Ovary (tissue), 9 donors: ENCODE results near the gene FBN1. TPM values are rescaled to one million over a fixed set of nuclear protein-coding genes. Genes with fewer than 3 reads are reported as not detected.

Experiments used
- DNase-seq, 5 donors: peaks; one replicate each; pipeline ENCODE4 v3.0.0-alpha.2; 2019 to 2020
- H3K27ac ChIP-seq, 2 donors: fragments of 200-600 bp; one replicate each; pipeline versions ENCODE4 v1.5.1 to v1.8.0; 2019 to 2022
- H3K27me3 ChIP-seq: fragments of 200-600 bp; one replicate; pipeline ENCODE4 v1.8.0; 2022
- H3K36me3 ChIP-seq: fragments of 200-600 bp; sonication (generic); one replicate; pipeline ENCODE4 v1.5.1; 2019
- H3K4me1 ChIP-seq: one replicate; pipeline ENCODE4 v1.8.1; 2013; ENCODE audit warnings: mild to moderate bottlenecking, moderate library complexity; ENCODE audit not compliant: insufficient read depth
- H3K4me3 ChIP-seq: fragments of 200-600 bp; sonication (generic); one replicate; pipeline ENCODE4 v1.5.1; 2017
- H3K9me3 ChIP-seq, 2 donors: fragments of 200-600 bp in 1 of 2; sonication (generic) in 1 of 2; one replicate each; pipeline versions ENCODE4 v1.5.1 to v1.8.1; 2013 to 2019; ENCODE audit warnings: mild to moderate bottlenecking in 1 of 2, moderate library complexity in 1 of 2
- CTCF ChIP-seq, 3 donors: fragments of 450-650 bp in 2 of 3; fragments of 200-600 bp in 1 of 3; IDR thresholded peaks; one replicate each; pipeline versions ENCODE4 v1.5.1 to v1.8.0; 2016 to 2022; ENCODE audit warnings: antibody characterized with exemption in 3 of 3, mild to moderate bottlenecking in 1 of 3
- EP300 ChIP-seq: sonication (generic); formaldehyde crosslinking; IDR thresholded peaks from one replicate; pipeline ENCODE4 v1.6.1; 2017; ENCODE audit warnings: antibody characterized with exemption
- POLR2A ChIP-seq: fragments of 450-650 bp; IDR thresholded peaks from one replicate; pipeline ENCODE4 v1.6.1; 2017; ENCODE audit warnings: antibody characterized with exemption, mild to moderate bottlenecking, moderate library complexity
- WGBS, 3 donors: extraction: QIAGEN DNeasy Blood & Tissue Kit in 1 of 3; methylation state at CpG; one replicate each; pipeline versions ENCODE4 v1.1.5 to v1.1.7; 2013 to 2017; 5-methylcytosine and 5-hydroxymethylcytosine counted together
- intact Hi-C, 4 donors: fragments of 100-400 bp; cut with DNase I; formaldehyde crosslinking; loops; one replicate each; pipeline versions ENCODE4 v1.11.0 to v1.15.1; 2022 to 2023
- polyA plus RNA-seq, 2 donors: library from polyadenylated mRNA; stranded (reverse); fragments of 200-250 nt in 1 of 2; fragments of 350-450 nt in 1 of 2; fragmentation: Illumina TruSeq in 1 of 2; extraction: RNeasy Lipid Tissue Mini Kit (QIAGEN cat#74804) in 1 of 2; gene quantifications; one replicate each; pipeline ENCODE4 v1.2.3, GENCODE V29; 2013 to 2014
- total RNA-seq, 7 donors: library from RNA; depleted of rRNA in 2 of 7; stranded (reverse); fragments of >200 nt in 2 of 7; fragmentation: NEBNext Ultra II Directional in 3 of 7; extraction: Animal tissue kit (Norgen Biotek cat#: 25700) in 3 of 7; gene quantifications; one replicate each; pipeline versions ENCODE4 v1.1.0 to v1.2.4, GENCODE V29; 2016 to 2023
- donor health status: DM: no; HTN: no; CAD: no; lungs with moderate emphysema.
- donor health status: DM: no; HTN: no; CAD: no.
- donor health status: Bipolar disorder and iron deficiency.
- donor health status: DM: yes; HTN: yes; CAD: no.
- donor health status: DM: no; HTN: no; CAD: no.
- donor health status: DM: yes; HTN: yes; CAD: no.

The FBN1 gene
- total and polyA plus RNA-seq, 9 donors = 62.5 to 159 (median 97.4) TPM

DNA sequence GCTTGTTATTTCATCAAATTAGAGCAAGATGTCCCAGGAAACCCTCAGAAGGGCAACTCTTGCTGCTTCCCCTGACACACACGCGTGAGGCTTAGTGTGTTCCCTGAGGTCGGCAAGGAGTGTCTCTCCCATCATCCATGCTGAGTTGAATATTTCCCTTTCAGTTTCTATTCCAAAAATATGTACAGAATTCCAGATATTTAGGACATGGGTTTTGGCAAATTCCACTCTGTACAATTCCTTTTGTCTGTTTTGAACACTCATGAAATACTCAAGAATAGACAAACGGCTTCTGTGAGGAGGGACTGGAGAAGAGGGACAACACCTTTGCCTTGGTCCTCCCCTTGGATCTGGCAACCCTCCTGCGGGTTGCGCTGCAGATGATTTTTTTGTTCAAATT lies 176.2 kb downstream of the FBN1 start:
- H3K27me3 ChIP-seq = no peaks in the 10 kb centered on the region
- WGBS, 3 donors = 63 to 80% (median 64%) methylated on average over 6 of the region's 6 CpGs
- no peak for TF ChIP-seq POLR2A
- no peaks in the 10 kb centered on the region for H3K4me1 ChIP-seq
- no peaks in the 10 kb centered on the region for H3K9me3 ChIP-seq
- DNase-seq = no peak
- no peak overlapping the region for H3K4me3 ChIP-seq
- H3K36me3 ChIP-seq = no peaks in the 10 kb centered on the region
- no peak overlapping the region for H3K27ac ChIP-seq
- intact Hi-C loops = no loop called here

- intact Hi-C loops = no loop called here
- DNase-seq = no peak
- no peak for TF ChIP-seq EP300
- no peak for TF ChIP-seq POLR2A
- no peak for TF ChIP-seq CTCF (IDR thresholded peaks at IDR 0.05)
- Histone ChIP-seq H3K36me3 (no peaks in the 10 kb centered on the region), H3K4me1 (no peaks in the 10 kb centered on the region), H3K9me3 (no peaks in the 10 kb centered on the region), H3K27ac (no peak overlapping the region), H3K4me3 (no peak overlapping the region), H3K27me3 (no peaks in the 10 kb centered on the region)
- WGBS, 3 donors = 90 to 96% (median 92%) methylated on average over 4 of the region's 4 CpGs
Measured at GRCh38 chr15:48467801-48468200, 177.7 kb downstream of the FBN1 start.

GRCh38 chr15:48466820-48467219 lies 178.7 kb downstream of the FBN1 start:
- H3K36me3 ChIP-seq = no peaks in the 10 kb centered on the region
- intact Hi-C loops = no loop called here
- no peak for DNase-seq
- TF ChIP-seq POLR2A (no peak), EP300 (no peak), CTCF (IDR thresholded peaks at IDR 0.05) (no peak)
- WGBS, 3 donors = 98 to 100% (median 100%) methylated on average over 1 of the region's 1 CpG
- H3K27me3 ChIP-seq = no peaks in the 10 kb centered on the region
- H3K27ac ChIP-seq = no peak overlapping the region
- H3K9me3 ChIP-seq = no peaks in the 10 kb centered on the region
- no peak overlapping the region for H3K4me3 ChIP-seq
- H3K4me1 ChIP-seq = no peaks in the 10 kb centered on the region

- Histone ChIP-seq H3K27ac (no peak overlapping the region), H3K36me3 (no peaks in the 10 kb centered on the region), H3K27me3 (no peaks in the 10 kb centered on the region), H3K9me3 (no peaks in the 10 kb centered on the region), H3K4me3 (no peak overlapping the region), H3K4me1 (no peaks in the 10 kb centered on the region)
- DNase-seq = no peak
- TF ChIP-seq POLR2A (no peak), CTCF (IDR thresholded peaks at IDR 0.05) (no peak), EP300 (no peak)
- intact Hi-C loops = no loop called here
Measured at GRCh38 chr15:48466079-48466478, 179.4 kb downstream of the FBN1 start.

DNA sequence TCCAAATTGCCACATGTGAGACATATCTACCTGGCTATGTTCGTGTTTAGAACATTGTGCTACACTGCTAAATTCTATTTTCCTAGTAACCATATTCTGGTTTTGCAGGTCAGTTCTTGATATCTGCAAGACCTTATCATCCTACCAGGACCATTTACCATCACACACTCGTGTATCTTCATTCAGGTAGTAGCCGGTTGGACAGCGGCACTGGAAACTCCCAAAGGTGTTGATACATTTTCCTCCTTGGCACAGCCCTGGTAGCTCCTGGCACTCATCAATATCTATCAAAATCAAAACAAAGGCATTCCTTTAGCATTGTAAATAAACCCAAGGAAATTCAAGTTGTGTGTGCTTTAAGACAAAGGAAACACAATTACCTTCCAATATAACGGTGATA lies 180.1 kb downstream of the FBN1 start:
- DNase-seq = no peak
- H3K27ac ChIP-seq = no peak overlapping the region
- TF ChIP-seq CTCF (IDR thresholded peaks at IDR 0.05) (no peak), EP300 (no peak), POLR2A (no peak)
- H3K27me3 ChIP-seq = no peaks in the 10 kb centered on the region
- no peaks in the 10 kb centered on the region for H3K4me1 ChIP-seq
- no peaks in the 10 kb centered on the region for H3K36me3 ChIP-seq
- WGBS, 3 donors = 90 to 94% (median 91%) methylated on average over 5 of the region's 5 CpGs
- intact Hi-C loops = no loop called here
- no peak overlapping the region for H3K4me3 ChIP-seq
- no peaks in the 10 kb centered on the region for H3K9me3 ChIP-seq
